Prostate gland (tissue), 2 donors: ENCODE results near the gene FBXO45. TPM values are rescaled to one million over a fixed set of nuclear protein-coding genes. Genes with fewer than 3 reads are reported as not detected.

ENCODE experiments used
- DNase-seq: peaks from one replicate; pipeline ENCODE4 v3.0.0-alpha.2; 2019; ENCODE audit warnings: low spot score
- H3K27ac ChIP-seq, 2 donors: fragments of 200-600 bp; sonication (generic); 2 replicates each; pipeline ENCODE4 v1.5.1; 2017 to 2019
- H3K27me3 ChIP-seq: fragments of 200-600 bp; sonication (generic); replicated peaks from 2 replicates; pipeline ENCODE4 v1.5.1; 2019; ENCODE audit not compliant: insufficient read depth
- H3K36me3 ChIP-seq, 2 donors: fragments of 200-600 bp; sonication (generic); 1 replicate in 1 of 2; 2 replicates in 1 of 2; pipeline versions ENCODE4 v1.5.1 to v1.8.1; 2017 to 2019
- H3K4me1 ChIP-seq: fragments of 200-600 bp; sonication (generic); replicated peaks from 2 replicates; pipeline ENCODE4 v1.5.1; 2019
- H3K4me3 ChIP-seq, 2 donors: fragments of 200-600 bp; sonication (generic); 2 replicates each; pipeline ENCODE4 v1.5.1; 2017 to 2019
- H3K9me3 ChIP-seq: fragments of 200-600 bp; sonication (generic); 2 replicates; pipeline ENCODE4 v1.5.1; 2017
- POLR2A ChIP-seq: fragments of 450-650 bp; IDR thresholded peaks from one replicate; pipeline ENCODE4 v1.6.1; 2016; ENCODE audit warnings: antibody characterized with exemption, mild to moderate bottlenecking
- POLR2AphosphoS5 ChIP-seq: sonication (generic); formaldehyde crosslinking; IDR thresholded peaks from one replicate; pipeline ENCODE4 v1.6.1; 2017; ENCODE audit warnings: antibody characterized with exemption
- WGBS: methylation state at CpG from one replicate; pipeline ENCODE4 v1.1.5; 2018; 5-methylcytosine and 5-hydroxymethylcytosine counted together
- intact Hi-C: fragments of 100-400 bp; cut with DNase I; formaldehyde crosslinking; loops from one replicate; pipeline ENCODE4 v1.14.2; 2022
- total RNA-seq, 2 donors: library from RNA; depleted of rRNA; stranded (reverse); fragments of >200 nt; gene quantifications; one replicate each; pipeline ENCODE4 v1.1.0, GENCODE V29; 2016
- TF ChIP-seq, protein P1 (sequence below), 4 experiments: fragments of 200-600 bp in 2 of 4; fragments of 450-650 bp in 2 of 4; sonication (generic) in 2 of 4; IDR thresholded peaks; 1 replicate in 3 of 4; 2 replicates in 1 of 4; pipeline ENCODE4 v1.5.1; 2016 to 2019; ENCODE audit warnings: antibody characterized with exemption in 4 of 4, mild to moderate bottlenecking in 2 of 4, moderate library complexity in 2 of 4

FBXO45 gene
- total RNA-seq, 2 donors from 2014 or later: 5.7 to 6.1 TPM

DNA sequence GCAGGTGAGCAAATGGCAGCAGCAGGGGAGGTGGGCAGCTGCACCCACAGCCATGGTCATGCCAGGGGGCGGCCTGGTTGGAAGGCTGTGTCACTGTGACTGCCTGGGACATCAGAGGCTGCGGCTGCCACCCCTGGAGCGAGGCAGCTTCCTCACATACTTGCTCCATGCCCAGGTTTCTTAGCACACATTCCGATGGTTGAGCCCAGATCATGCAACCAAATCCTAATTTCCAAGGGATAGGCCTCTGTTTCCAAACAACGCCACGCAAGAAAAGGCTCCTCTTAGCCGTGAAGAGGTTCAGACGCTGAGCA, 59.4 kb downstream of the FBXO45 start:
- no peaks in the 10 kb centered on the region for H3K36me3 ChIP-seq
- TF ChIP-seq, protein P1, sequence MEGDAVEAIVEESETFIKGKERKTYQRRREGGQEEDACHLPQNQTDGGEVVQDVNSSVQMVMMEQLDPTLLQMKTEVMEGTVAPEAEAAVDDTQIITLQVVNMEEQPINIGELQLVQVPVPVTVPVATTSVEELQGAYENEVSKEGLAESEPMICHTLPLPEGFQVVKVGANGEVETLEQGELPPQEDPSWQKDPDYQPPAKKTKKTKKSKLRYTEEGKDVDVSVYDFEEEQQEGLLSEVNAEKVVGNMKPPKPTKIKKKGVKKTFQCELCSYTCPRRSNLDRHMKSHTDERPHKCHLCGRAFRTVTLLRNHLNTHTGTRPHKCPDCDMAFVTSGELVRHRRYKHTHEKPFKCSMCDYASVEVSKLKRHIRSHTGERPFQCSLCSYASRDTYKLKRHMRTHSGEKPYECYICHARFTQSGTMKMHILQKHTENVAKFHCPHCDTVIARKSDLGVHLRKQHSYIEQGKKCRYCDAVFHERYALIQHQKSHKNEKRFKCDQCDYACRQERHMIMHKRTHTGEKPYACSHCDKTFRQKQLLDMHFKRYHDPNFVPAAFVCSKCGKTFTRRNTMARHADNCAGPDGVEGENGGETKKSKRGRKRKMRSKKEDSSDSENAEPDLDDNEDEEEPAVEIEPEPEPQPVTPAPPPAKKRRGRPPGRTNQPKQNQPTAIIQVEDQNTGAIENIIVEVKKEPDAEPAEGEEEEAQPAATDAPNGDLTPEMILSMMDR (IDR thresholded peaks at IDR 0.05): no peak
- TF ChIP-seq POLR2AphosphoS5: no peak
- no peak for TF ChIP-seq POLR2A
- no peaks in the 10 kb centered on the region for H3K27me3 ChIP-seq
- H3K9me3 ChIP-seq: no peaks in the 10 kb centered on the region
- intact Hi-C loops: no loop called here
- H3K4me1 ChIP-seq: no peaks in the 10 kb centered on the region
- no peak for DNase-seq
- H3K27ac ChIP-seq: no peak overlapping the region
- H3K4me3 ChIP-seq: no peak overlapping the region
- 89% methylated on average over 8 of the region's 8 CpGs for WGBS

DNA sequence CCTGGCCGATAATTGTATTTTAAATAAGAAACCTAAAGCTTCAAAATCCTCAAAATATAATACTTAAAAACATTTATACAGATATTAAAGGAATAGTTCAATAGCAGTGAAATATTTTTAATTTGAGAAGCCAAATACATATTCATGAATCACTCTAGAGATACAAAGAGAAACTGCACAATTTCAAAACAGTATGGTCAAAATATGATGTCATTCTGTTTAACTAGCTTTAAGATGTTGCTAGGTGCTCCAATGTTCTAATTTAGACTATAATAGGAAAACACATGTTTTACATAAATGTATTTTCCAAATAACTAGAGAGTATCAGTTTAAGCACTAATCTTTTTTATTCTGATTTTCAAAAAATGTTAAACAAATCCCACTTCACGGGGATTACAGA, 60.8 kb downstream of the FBXO45 start:
- Histone ChIP-seq H3K36me3 (no peaks in the 10 kb centered on the region), H3K4me3 (no peak overlapping the region), H3K4me1 (no peaks in the 10 kb centered on the region), H3K27me3 (no peaks in the 10 kb centered on the region), H3K27ac (no peak overlapping the region), H3K9me3 (no peaks in the 10 kb centered on the region)
- DNase-seq: no peak
- 91% methylated on average over 2 of the region's 2 CpGs for WGBS
- no peak for TF ChIP-seq POLR2A
- no peak for TF ChIP-seq POLR2AphosphoS5
- TF ChIP-seq, protein P1 (IDR thresholded peaks at IDR 0.05): no peak
- intact Hi-C loops: no loop called here

DNA sequence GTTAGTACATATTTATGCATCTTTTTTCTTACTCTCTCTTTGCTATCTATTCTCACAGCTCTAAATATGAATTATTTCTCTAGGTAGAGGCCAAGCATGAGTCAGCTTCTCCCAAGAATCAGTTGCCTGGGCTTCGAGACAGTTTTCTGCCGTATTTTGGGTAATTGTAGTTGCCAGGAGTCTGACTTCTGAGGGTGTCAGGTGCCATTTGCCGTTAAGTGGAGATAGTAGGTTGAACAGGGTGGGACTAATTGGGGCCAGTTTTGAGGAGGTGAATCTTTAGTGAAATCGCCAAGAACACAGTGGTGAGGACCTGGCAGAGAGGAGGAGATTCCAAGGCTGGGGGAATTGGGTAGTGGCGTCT, 63.2 kb downstream of the FBXO45 start:
- Histone ChIP-seq H3K4me3 (peak overlapping the region; percentile 39 to 51), H3K27ac (peak overlapping the region in 1 of 2 donors; percentile 76), H3K9me3 (no peaks in the 10 kb centered on the region), H3K27me3 (no peaks in the 10 kb centered on the region), H3K4me1 (no peaks in the 10 kb centered on the region), H3K36me3 (no peaks in the 10 kb centered on the region)
- TF ChIP-seq, protein P1 (IDR thresholded peaks at IDR 0.05): no peak
- TF ChIP-seq POLR2AphosphoS5 (no peak), POLR2A (no peak)
- intact Hi-C loops: no loop called here
- 18% methylated on average over 5 of the region's 5 CpGs for WGBS
- DNase-seq: no peak

DNA sequence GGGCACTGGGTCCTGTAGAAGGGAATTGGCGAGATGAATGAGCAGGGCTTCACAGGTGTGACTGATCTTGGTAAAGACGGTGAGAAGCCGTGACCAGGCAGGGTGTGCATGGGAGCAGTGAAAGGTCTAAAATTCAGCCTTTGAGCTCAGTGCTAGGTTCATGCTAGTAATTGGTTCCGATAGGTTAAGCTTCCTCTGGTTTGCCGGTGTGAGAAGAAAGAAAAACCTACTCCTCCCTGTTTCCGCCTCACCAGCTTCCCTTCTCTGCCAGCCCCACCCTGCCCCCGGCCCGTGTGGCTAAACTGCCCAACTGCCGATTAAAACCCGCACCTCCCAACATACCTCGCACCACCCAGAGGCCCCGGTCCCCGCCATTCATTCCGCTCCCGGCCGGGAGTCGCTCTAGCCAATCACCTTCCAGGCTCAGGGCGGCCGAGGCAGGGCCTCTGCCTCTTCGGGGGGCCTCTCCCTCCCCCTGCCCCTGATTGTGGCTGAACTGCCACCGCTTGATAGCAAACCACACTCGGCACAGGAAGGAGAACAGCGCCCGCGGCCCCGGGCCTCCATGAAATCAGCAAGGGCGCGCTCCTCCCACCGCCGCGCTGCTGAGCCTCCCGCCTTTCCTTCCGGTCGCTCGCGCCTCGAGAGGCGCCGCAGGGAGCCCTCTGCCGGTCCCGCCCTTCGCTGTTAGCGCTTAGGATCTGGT, 63.7 kb downstream of the FBXO45 start:
- H3K9me3 ChIP-seq: no peaks in the 10 kb centered on the region
- no peak for TF ChIP-seq POLR2A
- TF ChIP-seq, protein P1 (IDR thresholded peaks at IDR 0.05): peak in 2 of 4 experiments; percentile 18 to 21
- TF ChIP-seq POLR2AphosphoS5: peak; percentile 52
- H3K36me3 ChIP-seq: no peaks in the 10 kb centered on the region
- WGBS: 1% methylated on average over 32 of the region's 43 CpGs
- H3K27ac ChIP-seq: peak overlapping the region; percentile 67 to 76
- H3K27me3 ChIP-seq: no peaks in the 10 kb centered on the region
- intact Hi-C loops: no loop called here
- DNase-seq: peak; percentile 69
- H3K4me1 ChIP-seq: no peaks in the 10 kb centered on the region
- H3K4me3 ChIP-seq: peak overlapping the region; percentile 39 to 51

DNA sequence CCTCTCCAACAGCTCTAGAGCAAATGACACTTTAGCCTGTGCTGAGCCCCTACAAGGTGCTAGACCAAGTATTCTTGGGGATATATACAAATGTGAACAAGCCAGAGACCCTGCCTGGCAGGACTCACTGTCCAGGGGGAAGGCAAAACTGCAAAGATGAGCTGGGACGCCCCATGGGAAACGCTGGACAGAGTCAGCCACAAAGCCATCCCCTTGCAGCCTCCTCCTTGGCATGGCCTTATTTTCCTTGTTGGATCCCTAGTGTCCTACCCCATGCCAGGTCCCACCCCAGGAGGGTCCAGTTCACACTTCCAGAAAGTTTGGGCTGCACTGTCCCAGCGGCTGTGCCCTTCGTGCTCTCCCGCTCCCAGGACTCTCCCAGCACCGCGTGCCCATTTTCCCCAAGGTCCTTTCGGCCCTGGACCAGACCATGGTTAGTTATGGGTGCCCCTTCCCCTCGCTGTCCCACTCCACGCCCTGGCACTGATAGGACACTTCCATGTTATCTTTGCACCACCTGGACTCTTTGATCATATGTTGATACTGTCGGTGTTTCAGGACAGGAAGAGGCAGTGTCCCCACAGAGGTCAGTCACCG, 65.2 kb downstream of the FBXO45 start:
- H3K4me3 ChIP-seq: no peak overlapping the region
- H3K9me3 ChIP-seq: no peaks in the 10 kb centered on the region
- no peaks in the 10 kb centered on the region for H3K27me3 ChIP-seq
- H3K4me1 ChIP-seq: no peaks in the 10 kb centered on the region
- DNase-seq: no peak
- TF ChIP-seq POLR2AphosphoS5: no peak
- TF ChIP-seq, protein P1 (IDR thresholded peaks at IDR 0.05): no peak
- TF ChIP-seq POLR2A: no peak
- WGBS: 89% methylated on average over 12 of the region's 12 CpGs
- intact Hi-C loops: no loop called here
- H3K27ac ChIP-seq: no peak overlapping the region
- H3K36me3 ChIP-seq: no peaks in the 10 kb centered on the region
